Bronchial epithelial cell (primary cell): ENCODE measurements around the gene AK5. TPM values are rescaled to one million over a fixed set of nuclear protein-coding genes. Genes with fewer than 3 reads are reported as not detected.

Experiments used
- DNase-seq: peaks from one replicate; pipeline ENCODE4 v3.0.0-alpha.2; 2010; ENCODE audit warnings: low read depth
- FAIRE-seq: peaks from 2 replicates; lab custom pipeline; 2011; peaks lifted over from hg19 to GRCh38; lab: Jason Lieb, UNC
- H3K27me3 ChIP-seq: 2 replicates; pipeline ENCODE4 v1.5.1; 2011; ENCODE audit warnings: low read length; ENCODE audit not compliant: control insufficient read depth, insufficient read depth
- H3K36me3 ChIP-seq: 2 replicates; pipeline ENCODE4 v1.5.1; 2011; ENCODE audit warnings: low read length; ENCODE audit not compliant: control insufficient read depth, insufficient read depth
- H3K4me3 ChIP-seq: 2 replicates; pipeline ENCODE4 v1.5.1; 2011; ENCODE audit warnings: mild to moderate bottlenecking, low read depth, low read length, control low read depth
- CTCF ChIP-seq: IDR thresholded peaks from 2 replicates; pipeline ENCODE4 v1.5.1; 2011; ENCODE audit warnings: mild to moderate bottlenecking, moderate library complexity, low read length, control low read depth, inconsistent platforms; ENCODE audit not compliant: insufficient read depth, severe bottlenecking
- total RNA-seq: library from RNA; depleted of rRNA; stranded (reverse); fragments of >200 nt; gene quantifications from 2 replicates; pipeline ENCODE4 v1.2.1, GENCODE V29; 2014

AK5 gene
- total RNA-seq, 1 donor from 2014 or later, result not detected

DNA sequence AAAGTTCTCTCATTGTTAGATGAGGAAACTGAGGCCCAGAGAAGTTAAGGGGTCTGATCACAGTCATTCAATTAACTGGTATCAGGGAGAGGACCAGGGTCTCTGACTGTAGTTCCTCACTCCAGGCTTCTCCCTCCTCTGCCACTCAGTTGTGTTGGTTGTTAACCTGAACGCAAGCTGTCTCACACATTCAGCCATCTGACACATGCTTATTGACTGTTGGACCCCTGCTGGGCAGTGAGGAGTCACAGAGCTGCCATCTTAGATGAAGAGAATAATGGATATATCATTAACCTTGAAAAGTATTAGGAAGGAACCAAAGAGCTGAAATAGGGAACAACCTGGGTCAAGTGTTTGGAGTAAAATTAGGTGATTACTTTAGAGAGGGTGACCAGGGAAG lies 205.8 kb downstream of the AK5 start:
- no peak for FAIRE-seq
- no peaks in the 10 kb centered on the region for H3K27me3 ChIP-seq
- H3K4me3 ChIP-seq, result no peak overlapping the region
- no peak for TF ChIP-seq CTCF
- H3K36me3 ChIP-seq, result no peaks in the 10 kb centered on the region
- no peak for DNase-seq

DNA sequence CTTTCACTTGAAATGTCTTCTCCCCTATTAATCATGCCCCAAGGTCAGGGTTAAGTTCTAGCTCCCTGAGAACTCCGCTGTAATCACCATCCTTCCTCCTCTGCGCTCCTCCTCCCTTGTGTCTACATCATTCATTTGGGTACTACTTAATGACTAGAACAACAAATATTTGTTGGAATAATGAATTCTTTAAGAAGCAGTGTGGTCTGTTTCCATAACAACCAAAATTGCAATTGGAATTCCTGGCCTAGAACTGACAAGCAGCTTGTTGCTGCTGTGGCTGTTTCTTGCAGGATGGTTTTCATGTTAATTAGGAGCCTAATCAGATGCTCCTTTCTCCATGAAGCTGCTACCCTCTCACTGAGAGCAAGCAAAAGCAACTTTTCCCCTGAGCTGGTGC lies 208.1 kb downstream of the AK5 start:
- no peaks in the 10 kb centered on the region for H3K36me3 ChIP-seq
- H3K4me3 ChIP-seq, result no peak overlapping the region
- no peaks in the 10 kb centered on the region for H3K27me3 ChIP-seq
- FAIRE-seq (no peak), DNase-seq (no peak)
- TF ChIP-seq CTCF, result no peak

- FAIRE-seq (no peak), DNase-seq (no peak)
- TF ChIP-seq CTCF, result no peak
- no peaks in the 10 kb centered on the region for H3K27me3 ChIP-seq
- H3K4me3 ChIP-seq, result no peak overlapping the region
- no peaks in the 10 kb centered on the region for H3K36me3 ChIP-seq
Measured at GRCh38 chr1:77494026-77494425, 212.2 kb downstream of the AK5 start.

DNA sequence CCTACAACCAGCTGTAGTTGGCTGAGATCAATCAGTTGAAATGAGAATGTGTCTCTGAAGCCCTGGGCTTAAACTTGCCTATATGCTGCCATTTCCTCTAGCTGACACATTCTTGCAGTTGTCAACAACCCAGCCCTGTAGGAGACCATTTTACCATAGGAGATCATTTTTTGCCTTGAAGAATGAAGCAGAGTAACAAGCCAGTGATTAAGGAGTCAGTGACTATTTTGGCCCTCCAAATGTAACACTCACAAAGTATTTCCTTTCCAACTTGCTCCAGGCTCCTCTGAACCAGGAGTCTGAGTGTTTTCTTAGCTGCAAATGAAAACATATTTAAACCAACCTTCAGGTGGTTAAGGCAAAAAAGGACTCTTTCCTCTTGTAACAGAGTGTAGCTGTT lies 217.1 kb downstream of the AK5 start:
- no peak for DNase-seq
- no peaks in the 10 kb centered on the region for H3K27me3 ChIP-seq
- no peak for TF ChIP-seq CTCF
- no peaks in the 10 kb centered on the region for H3K36me3 ChIP-seq
- peak; percentile 50 for FAIRE-seq
- H3K4me3 ChIP-seq, result no peak overlapping the region

DNA sequence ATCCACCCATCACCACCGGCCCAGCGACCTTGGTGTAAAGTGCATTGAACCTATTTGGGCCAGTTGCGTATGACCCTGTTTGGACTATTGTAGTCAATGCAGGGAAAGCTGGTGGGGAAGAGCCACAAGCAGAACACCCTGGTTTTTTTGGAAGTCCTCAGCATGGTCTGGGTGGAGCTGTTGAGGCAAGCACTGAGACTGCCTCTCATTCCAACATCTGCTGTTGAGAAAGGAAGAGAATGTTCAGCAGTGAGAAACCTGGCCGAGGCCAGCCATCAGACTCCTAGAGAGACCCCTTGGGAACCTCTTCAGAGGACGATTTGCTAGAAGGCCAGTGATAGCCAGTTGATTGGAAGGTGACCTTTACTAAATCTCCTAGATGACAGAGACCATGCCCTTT lies 217.6 kb downstream of the AK5 start:
- no peaks in the 10 kb centered on the region for H3K27me3 ChIP-seq
- DNase-seq, result no peak
- H3K36me3 ChIP-seq, result no peaks in the 10 kb centered on the region
- no peak overlapping the region for H3K4me3 ChIP-seq
- no peak for FAIRE-seq
- no peak for TF ChIP-seq CTCF

- Histone ChIP-seq H3K4me3 (no peak overlapping the region), H3K36me3 (no peaks in the 10 kb centered on the region), H3K27me3 (no peaks in the 10 kb centered on the region)
- no peak for FAIRE-seq
- no peak for TF ChIP-seq CTCF
- DNase-seq, result no peak
Measured at GRCh38 chr1:77504986-77505385, 223.2 kb downstream of the AK5 start.
